MM.1S (cell line): ENCODE results near the gene GYPC.

Source experiments
- DNase-seq: peaks from one replicate; pipeline ENCODE4 v3.0.0-alpha.2; 2015
- H2AFZ ChIP-seq: fragments of 300-600 bp; sonication (generic); 2 replicates; pipeline ENCODE4 v1.6.0; 2016; ENCODE audit warnings: antibody characterized with exemption, low read length
- H3F3A ChIP-seq: fragments of 300-600 bp; sonication (generic); 2 replicates; pipeline ENCODE4 v1.6.1; 2016; ENCODE audit warnings: mild to moderate bottlenecking, antibody characterized with exemption, low read length, moderate library complexity, mixed read lengths; ENCODE audit not compliant: insufficient read depth
- H3K27ac ChIP-seq: fragments of 300-600 bp; sonication (generic); 2 replicates; pipeline ENCODE4 v1.5.1; 2016; ENCODE audit warnings: mild to moderate bottlenecking, low read length
- H3K27me3 ChIP-seq: fragments of 300-600 bp; sonication (generic); replicated peaks from 2 replicates; pipeline ENCODE4 v1.6.0; 2016; ENCODE audit warnings: low read length; ENCODE audit not compliant: insufficient read depth
- H3K36me3 ChIP-seq: fragments of 300-600 bp; sonication (generic); replicated peaks from 2 replicates; pipeline ENCODE4 v1.6.1; 2016; ENCODE audit warnings: mild to moderate bottlenecking, low read length, mixed read lengths; ENCODE audit not compliant: insufficient read depth
- H3K4me1 ChIP-seq: fragments of 300-600 bp; sonication (generic); 2 replicates; pipeline ENCODE4 v1.6.1; 2016; ENCODE audit warnings: low read length, mixed read lengths
- H3K4me2 ChIP-seq: fragments of 300-600 bp; sonication (generic); 2 replicates; pipeline ENCODE4 v1.6.0; 2016; ENCODE audit warnings: low read depth, low read length
- H3K4me3 ChIP-seq: fragments of 300-600 bp; sonication (generic); 2 replicates; pipeline ENCODE4 v1.5.1; 2016; ENCODE audit warnings: low read length, mixed read lengths
- H3K79me2 ChIP-seq: fragments of 300-600 bp; sonication (generic); 2 replicates; pipeline ENCODE4 v1.6.1; 2016; ENCODE audit warnings: mixed run types, low read length, mixed read lengths
- H3K9ac ChIP-seq: fragments of 300-600 bp; sonication (generic); 2 replicates; pipeline ENCODE4 v1.6.1; 2016; ENCODE audit warnings: low read length, mixed read lengths
- H3K9me2 ChIP-seq: fragments of 300-600 bp; sonication (generic); replicated peaks from 2 replicates; pipeline ENCODE4 v1.6.1; 2016; ENCODE audit warnings: mild to moderate bottlenecking, low read length, mixed read lengths; ENCODE audit not compliant: insufficient read depth
- H3K9me3 ChIP-seq: fragments of 300-600 bp; sonication (generic); replicated peaks from 2 replicates; pipeline ENCODE4 v1.6.1; 2016; ENCODE audit warnings: mild to moderate bottlenecking, low read length, mixed read lengths; ENCODE audit not compliant: insufficient read depth
- H4K20me1 ChIP-seq: fragments of 300-600 bp; sonication (generic); 2 replicates; pipeline ENCODE4 v1.6.1; 2016; ENCODE audit warnings: mild to moderate bottlenecking, low read length, moderate library complexity, mixed read lengths; ENCODE audit not compliant: insufficient read depth
- EZH2 ChIP-seq: fragments of 300-600 bp; sonication (generic); optimal IDR thresholded peaks from 2 replicates; pipeline ENCODE3; 2017; ENCODE audit warnings: low read depth, mild to moderate bottlenecking, antibody characterized with exemption, low read length, mixed read lengths
- EZH2phosphoT487 ChIP-seq: fragments of 300-600 bp; sonication (generic); IDR thresholded peaks from 2 replicates; pipeline ENCODE4 v1.6.1; 2018; ENCODE audit warnings: antibody characterized with exemption, low read length
- TF ChIP-seq, protein P1 (sequence below): fragments of 300-600 bp; sonication (generic); IDR thresholded peaks from 2 replicates; pipeline ENCODE4 v1.5.1; 2016; ENCODE audit warnings: antibody characterized with exemption, low read length, mixed read lengths

GYPC gene

GRCh38 chr2:126730655-126731054 is 74.7 kb downstream of the GYPC start:
- H3K4me1 ChIP-seq, result no peaks in the 10 kb centered on the region
- no peaks in the 10 kb centered on the region for H3K9me2 ChIP-seq
- H3K36me3 ChIP-seq, result no peaks in the 10 kb centered on the region
- H3K4me2 ChIP-seq, result no peak overlapping the region
- no peak overlapping the region for H3K9ac ChIP-seq
- H4K20me1 ChIP-seq, result no peaks in the 10 kb centered on the region
- H2AFZ ChIP-seq, result no peak overlapping the region
- no peak overlapping the region for H3K4me3 ChIP-seq
- no peaks in the 10 kb centered on the region for H3F3A ChIP-seq
- no peaks in the 10 kb centered on the region for H3K79me2 ChIP-seq
- no peak for DNase-seq
- H3K27ac ChIP-seq, result no peak overlapping the region
- H3K9me3 ChIP-seq, result no peaks in the 10 kb centered on the region; the same call in 1 of the 2 replicates
- TF ChIP-seq EZH2 (no peak), EZH2phosphoT487 (no peak)
- TF ChIP-seq, protein P1, sequence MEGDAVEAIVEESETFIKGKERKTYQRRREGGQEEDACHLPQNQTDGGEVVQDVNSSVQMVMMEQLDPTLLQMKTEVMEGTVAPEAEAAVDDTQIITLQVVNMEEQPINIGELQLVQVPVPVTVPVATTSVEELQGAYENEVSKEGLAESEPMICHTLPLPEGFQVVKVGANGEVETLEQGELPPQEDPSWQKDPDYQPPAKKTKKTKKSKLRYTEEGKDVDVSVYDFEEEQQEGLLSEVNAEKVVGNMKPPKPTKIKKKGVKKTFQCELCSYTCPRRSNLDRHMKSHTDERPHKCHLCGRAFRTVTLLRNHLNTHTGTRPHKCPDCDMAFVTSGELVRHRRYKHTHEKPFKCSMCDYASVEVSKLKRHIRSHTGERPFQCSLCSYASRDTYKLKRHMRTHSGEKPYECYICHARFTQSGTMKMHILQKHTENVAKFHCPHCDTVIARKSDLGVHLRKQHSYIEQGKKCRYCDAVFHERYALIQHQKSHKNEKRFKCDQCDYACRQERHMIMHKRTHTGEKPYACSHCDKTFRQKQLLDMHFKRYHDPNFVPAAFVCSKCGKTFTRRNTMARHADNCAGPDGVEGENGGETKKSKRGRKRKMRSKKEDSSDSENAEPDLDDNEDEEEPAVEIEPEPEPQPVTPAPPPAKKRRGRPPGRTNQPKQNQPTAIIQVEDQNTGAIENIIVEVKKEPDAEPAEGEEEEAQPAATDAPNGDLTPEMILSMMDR, result no peak
- H3K27me3 ChIP-seq, result no peaks in the 10 kb centered on the region

DNA sequence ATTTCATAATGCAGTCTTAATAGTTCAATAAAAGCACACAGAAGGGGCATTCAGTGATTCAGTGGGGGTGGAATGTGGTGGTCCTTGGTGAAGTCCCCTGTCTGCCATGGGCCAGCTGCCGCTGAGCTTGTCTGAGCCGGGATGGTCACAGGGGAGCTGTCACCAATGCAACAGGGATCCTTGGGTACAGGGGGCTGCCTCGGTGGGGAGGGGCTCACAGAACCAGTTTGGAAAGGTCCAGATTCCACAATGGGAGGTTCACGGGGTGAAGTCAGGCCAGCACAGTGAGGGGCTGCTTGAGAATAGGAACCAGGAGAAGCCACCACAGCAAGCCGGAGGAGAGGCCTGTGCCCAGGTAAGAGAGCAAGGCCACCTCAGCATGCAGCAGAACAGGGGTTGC is 75.4 kb downstream of the GYPC start:
- TF ChIP-seq, protein P1, result no peak
- TF ChIP-seq EZH2phosphoT487, result no peak
- no peak for TF ChIP-seq EZH2
- H4K20me1 ChIP-seq, result no peaks in the 10 kb centered on the region
- H3K4me1 ChIP-seq, result no peaks in the 10 kb centered on the region
- no peaks in the 10 kb centered on the region for H3K79me2 ChIP-seq
- no peak overlapping the region for H3K4me2 ChIP-seq
- no peak overlapping the region for H2AFZ ChIP-seq
- H3K27me3 ChIP-seq, result no peaks in the 10 kb centered on the region
- H3K9me3 ChIP-seq, result no peaks in the 10 kb centered on the region
- H3K9ac ChIP-seq, result no peak overlapping the region
- no peaks in the 10 kb centered on the region for H3K9me2 ChIP-seq
- no peak for DNase-seq
- no peak overlapping the region for H3K27ac ChIP-seq
- H3F3A ChIP-seq, result no peaks in the 10 kb centered on the region
- H3K4me3 ChIP-seq, result no peak overlapping the region
- H3K36me3 ChIP-seq, result no peaks in the 10 kb centered on the region

DNA sequence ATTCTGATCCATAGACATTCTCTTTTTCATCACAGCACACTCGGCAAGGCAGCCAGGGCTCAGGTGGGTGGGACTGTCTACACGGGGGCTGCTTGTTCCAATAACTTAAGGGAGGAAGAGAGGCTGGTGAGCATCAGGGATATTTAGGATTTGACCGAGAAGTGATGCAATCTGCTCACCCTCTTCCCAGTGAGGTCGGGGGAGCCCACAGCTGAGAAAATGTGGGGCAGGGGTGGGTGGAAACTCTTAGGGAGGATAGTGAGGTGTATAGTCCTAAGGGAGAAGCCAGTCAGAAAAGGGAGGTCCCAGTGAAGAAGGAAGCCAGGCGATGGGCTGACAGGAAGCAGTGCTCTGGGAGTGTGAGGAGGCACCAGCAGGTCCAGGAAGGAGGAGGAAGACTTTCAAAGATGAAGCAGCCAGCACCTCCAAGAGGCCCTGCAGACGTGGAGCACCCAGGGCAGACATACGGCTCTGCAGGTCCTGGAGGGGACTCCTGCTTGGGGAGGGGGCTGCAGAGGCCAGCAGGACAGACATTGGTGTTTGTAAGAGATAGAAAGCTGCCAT is 76.8 kb downstream of the GYPC start:
- Histone ChIP-seq H3K4me2 (no peak overlapping the region), H4K20me1 (no peaks in the 10 kb centered on the region), H3K79me2 (no peaks in the 10 kb centered on the region), H2AFZ (no peak overlapping the region), H3K4me1 (no peaks in the 10 kb centered on the region), H3F3A (no peaks in the 10 kb centered on the region), H3K27me3 (no peaks in the 10 kb centered on the region), H3K9ac (no peak overlapping the region), H3K9me2 (no peaks in the 10 kb centered on the region), H3K27ac (no peak overlapping the region), H3K36me3 (no peaks in the 10 kb centered on the region), H3K4me3 (no peak overlapping the region), H3K9me3 (no peaks in the 10 kb centered on the region)
- DNase-seq, result no peak
- TF ChIP-seq, protein P1, result no peak
- no peak for TF ChIP-seq EZH2
- TF ChIP-seq EZH2phosphoT487, result no peak
